ENCODE measurements around the gene ZDHHC14. TPM values are rescaled to one million over a fixed set of nuclear protein-coding genes. Genes with fewer than 3 reads are reported as not detected.

Gene ZDHHC14
- total and polyA plus RNA-seq, 3 donors from 2014 or later = 28.5 to 74.9 (median 67.9) TPM

DNA sequence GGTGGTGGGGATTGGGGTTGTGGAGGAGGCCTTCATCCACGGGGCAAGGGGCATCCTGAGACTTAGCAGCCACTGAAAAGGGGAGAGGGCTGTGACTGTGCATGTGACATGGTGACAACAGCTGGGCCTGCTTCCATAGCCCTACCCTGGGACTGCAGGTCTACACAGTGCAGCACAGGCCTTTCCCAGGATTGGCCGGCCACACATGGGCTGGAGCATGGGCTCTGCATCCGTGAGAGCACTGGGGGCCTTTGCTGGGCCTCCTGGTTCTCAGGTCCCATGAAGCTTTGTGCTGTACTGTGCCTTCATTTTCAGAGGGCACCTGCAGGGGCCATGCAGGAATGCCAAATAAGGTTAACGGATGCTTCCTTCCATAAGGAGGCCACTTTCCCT is 56.0 kb downstream of the ZDHHC14 start:
- no peak for DNase-seq
- Histone ChIP-seq H3K27ac (no peak overlapping the region), H3K4me1 (peaks cover 14% of the 10 kb centered on the region), H3K9me3 (no peaks in the 10 kb centered on the region), H3K4me3 (no peak overlapping the region), H3K36me3 (ENCODE audit: low read depth, missing control alignments) (no peaks in the 10 kb centered on the region), H3K27me3 (no peaks in the 10 kb centered on the region)
- 70 to 77% methylated on average over 4 of the region's 4 CpGs for WGBS, 2 donors
- intact Hi-C loops (cut with DNase I; ENCODE audit: low total_unique reads) = no loop called here
- TF ChIP-seq, protein P1, sequence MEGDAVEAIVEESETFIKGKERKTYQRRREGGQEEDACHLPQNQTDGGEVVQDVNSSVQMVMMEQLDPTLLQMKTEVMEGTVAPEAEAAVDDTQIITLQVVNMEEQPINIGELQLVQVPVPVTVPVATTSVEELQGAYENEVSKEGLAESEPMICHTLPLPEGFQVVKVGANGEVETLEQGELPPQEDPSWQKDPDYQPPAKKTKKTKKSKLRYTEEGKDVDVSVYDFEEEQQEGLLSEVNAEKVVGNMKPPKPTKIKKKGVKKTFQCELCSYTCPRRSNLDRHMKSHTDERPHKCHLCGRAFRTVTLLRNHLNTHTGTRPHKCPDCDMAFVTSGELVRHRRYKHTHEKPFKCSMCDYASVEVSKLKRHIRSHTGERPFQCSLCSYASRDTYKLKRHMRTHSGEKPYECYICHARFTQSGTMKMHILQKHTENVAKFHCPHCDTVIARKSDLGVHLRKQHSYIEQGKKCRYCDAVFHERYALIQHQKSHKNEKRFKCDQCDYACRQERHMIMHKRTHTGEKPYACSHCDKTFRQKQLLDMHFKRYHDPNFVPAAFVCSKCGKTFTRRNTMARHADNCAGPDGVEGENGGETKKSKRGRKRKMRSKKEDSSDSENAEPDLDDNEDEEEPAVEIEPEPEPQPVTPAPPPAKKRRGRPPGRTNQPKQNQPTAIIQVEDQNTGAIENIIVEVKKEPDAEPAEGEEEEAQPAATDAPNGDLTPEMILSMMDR (IDR thresholded peaks at IDR 0.05) = no peak
- no peak for TF ChIP-seq POLR2A (IDR thresholded peaks at IDR 0.05)

DNA sequence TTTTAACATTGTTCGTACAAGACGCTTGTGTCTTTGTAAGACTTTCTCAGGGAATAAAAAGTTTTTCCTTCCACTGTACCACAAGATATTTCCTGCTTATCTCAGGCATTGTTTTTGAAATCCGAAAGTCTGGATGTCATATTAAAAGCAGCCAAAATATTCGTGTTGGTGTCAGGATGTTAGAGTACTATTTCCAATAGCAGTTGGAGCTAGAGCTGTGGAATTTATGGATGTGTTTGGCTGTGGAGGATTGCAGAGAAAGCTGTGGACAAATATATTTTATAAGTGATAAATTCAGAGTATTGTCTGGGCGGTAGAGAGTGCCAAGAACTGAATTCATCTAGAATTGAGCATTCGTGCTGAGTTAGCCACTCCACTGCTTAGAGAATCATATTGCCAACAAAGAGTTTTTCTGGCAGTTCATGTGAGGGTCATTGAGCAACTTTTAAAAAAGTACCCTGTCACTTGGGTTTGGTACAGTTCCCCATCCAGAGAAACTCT is 57.7 kb downstream of the ZDHHC14 start:
- H3K4me1 ChIP-seq = peaks cover 14% of the 10 kb centered on the region
- no peak for DNase-seq
- no peaks in the 10 kb centered on the region for H3K9me3 ChIP-seq
- H3K27ac ChIP-seq = peak overlapping the region in 1 of 2 donors; percentile 12
- H3K36me3 ChIP-seq (ENCODE audit: low read depth, missing control alignments) = no peaks in the 10 kb centered on the region
- intact Hi-C loops (cut with DNase I; ENCODE audit: low total_unique reads) = no loop called here
- TF ChIP-seq, protein P1 (IDR thresholded peaks at IDR 0.05) = no peak
- no peak for TF ChIP-seq POLR2A (IDR thresholded peaks at IDR 0.05)
- no peaks in the 10 kb centered on the region for H3K27me3 ChIP-seq
- 53 to 60% methylated on average over 6 of the region's 6 CpGs for WGBS, 2 donors
- H3K4me3 ChIP-seq = no peak overlapping the region

DNA sequence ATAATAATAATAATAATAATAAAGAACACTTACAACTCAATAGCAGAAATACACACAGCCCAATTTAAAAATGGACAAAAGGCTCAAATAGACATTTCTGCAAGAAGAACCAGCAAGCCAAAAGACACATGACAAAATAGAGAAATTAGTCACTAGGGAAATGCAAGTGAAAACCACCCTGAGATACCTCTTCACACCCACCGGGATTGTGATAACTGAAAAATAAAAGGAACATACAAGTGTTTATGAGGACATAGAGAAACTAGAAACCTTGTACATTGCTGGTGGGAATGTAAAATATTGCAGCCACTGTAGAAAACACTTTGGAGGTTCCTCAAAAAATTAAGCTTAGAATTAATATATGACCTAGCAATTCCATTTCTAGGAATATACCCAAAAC is 59.2 kb downstream of the ZDHHC14 start:
- DNase-seq = no peak
- intact Hi-C loops (cut with DNase I; ENCODE audit: low total_unique reads) = no loop called here
- no peak overlapping the region for H3K27ac ChIP-seq
- no peaks in the 10 kb centered on the region for H3K9me3 ChIP-seq
- WGBS, 2 donors = 74 to 81% methylated on average over 1 of the region's 1 CpG
- H3K36me3 ChIP-seq (ENCODE audit: low read depth, missing control alignments) = no peaks in the 10 kb centered on the region
- no peak for TF ChIP-seq POLR2A (IDR thresholded peaks at IDR 0.05)
- TF ChIP-seq, protein P1 (IDR thresholded peaks at IDR 0.05) = no peak
- no peak overlapping the region for H3K4me3 ChIP-seq
- H3K27me3 ChIP-seq = no peaks in the 10 kb centered on the region
- peaks cover 8% of the 10 kb centered on the region for H3K4me1 ChIP-seq

DNA sequence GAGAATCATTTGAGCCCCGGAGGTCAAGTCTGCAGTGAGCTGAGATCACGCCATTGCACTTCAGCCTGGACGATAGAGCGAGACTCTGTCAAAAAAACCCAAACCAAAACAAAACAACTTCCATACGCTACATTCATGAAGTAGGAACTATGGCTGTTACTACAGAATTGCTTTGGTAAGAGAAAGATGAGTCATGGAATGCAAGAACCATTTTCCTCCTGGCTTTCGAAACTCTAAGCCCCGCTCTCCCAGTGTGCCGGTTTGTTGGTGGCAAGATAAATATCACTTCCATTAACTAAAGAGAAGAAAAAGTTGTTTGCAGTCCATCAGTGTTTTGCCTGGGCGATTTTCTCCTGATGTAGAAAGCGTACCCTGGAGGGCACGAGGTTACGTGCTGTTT is 61.3 kb downstream of the ZDHHC14 start:
- WGBS, 2 donors = 78 to 92% methylated on average over 12 of the region's 12 CpGs
- no peak for DNase-seq
- Histone ChIP-seq H3K27me3 (no peaks in the 10 kb centered on the region), H3K4me3 (no peak overlapping the region), H3K36me3 (ENCODE audit: low read depth, missing control alignments) (no peaks in the 10 kb centered on the region), H3K4me1 (no peaks in the 10 kb centered on the region), H3K9me3 (no peaks in the 10 kb centered on the region), H3K27ac (no peak overlapping the region)
- no peak for TF ChIP-seq POLR2A (IDR thresholded peaks at IDR 0.05)
- TF ChIP-seq, protein P1 (IDR thresholded peaks at IDR 0.05) = no peak
- intact Hi-C loops (cut with DNase I; ENCODE audit: low total_unique reads) = no loop called here

DNA sequence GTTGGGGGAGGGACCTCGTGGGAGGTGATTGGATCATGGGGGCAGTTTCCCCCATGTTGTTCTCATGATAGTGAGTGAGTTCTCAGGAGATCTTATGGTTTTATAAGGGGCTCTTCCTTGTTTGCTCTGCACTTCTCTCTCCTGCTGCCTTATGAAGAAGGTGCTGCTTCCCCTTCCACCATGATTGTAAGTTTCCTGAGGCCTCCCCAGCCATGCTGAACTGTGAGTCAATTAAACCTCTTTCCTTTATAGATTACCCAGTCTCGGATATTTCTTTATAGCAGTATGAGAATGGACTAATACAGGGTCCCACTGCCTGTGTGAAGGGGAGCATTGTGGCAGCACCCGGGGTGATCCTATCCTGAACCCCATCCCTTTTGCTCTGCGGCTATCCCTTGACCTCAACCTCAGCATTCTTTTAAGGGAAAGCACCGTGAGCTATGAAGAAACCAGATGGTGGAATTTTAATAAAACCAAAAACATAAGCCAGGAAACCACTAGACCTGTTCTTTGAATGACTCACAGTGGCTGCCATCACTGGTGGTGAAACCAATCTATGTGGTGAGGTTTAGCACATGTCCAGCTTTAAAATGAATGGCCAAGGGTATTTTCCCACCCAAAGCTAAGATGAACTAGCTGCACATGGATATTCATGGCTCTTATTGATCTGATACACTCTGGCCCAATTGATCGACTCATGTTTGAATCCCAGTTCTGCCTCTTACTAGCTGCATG is 62.2 kb downstream of the ZDHHC14 start:
- DNase-seq = no peak
- 77 to 94% methylated on average over 6 of the region's 6 CpGs for WGBS, 2 donors
- H3K4me3 ChIP-seq = no peak overlapping the region
- no peak overlapping the region for H3K27ac ChIP-seq
- TF ChIP-seq, protein P1 (IDR thresholded peaks at IDR 0.05) = no peak
- TF ChIP-seq POLR2A (IDR thresholded peaks at IDR 0.05) = no peak
- no peaks in the 10 kb centered on the region for H3K36me3 ChIP-seq (ENCODE audit: low read depth, missing control alignments)
- no peaks in the 10 kb centered on the region for H3K4me1 ChIP-seq
- no peaks in the 10 kb centered on the region for H3K27me3 ChIP-seq
- intact Hi-C loops (cut with DNase I; ENCODE audit: low total_unique reads) = no loop called here
- H3K9me3 ChIP-seq = no peaks in the 10 kb centered on the region
